ENCODE results near the gene SLC8A1. TPM values are rescaled to one million over a fixed set of nuclear protein-coding genes. Genes with fewer than 3 reads are reported as not detected.

The SLC8A1 gene
- total RNA-seq, 6 donors from 2014 or later: 21.8 to 58.6 (median 25.3) TPM

GRCh38 chr2:40268566-40268965 is 183.3 kb downstream of the SLC8A1 start:
- 84% methylated on average over 2 of the region's 2 CpGs for WGBS, 2 donors
- DNase-seq (no peak), ATAC-seq (ENCODE audit: low FRiP score in 2 of 2) (no peak)
- TF ChIP-seq POLR2AphosphoS5 (IDR thresholded peaks at IDR 0.05) (no peak), POLR2A (IDR thresholded peaks at IDR 0.05) (no peak), EP300 (IDR thresholded peaks at IDR 0.05) (no peak)
- Histone ChIP-seq H3K9me3 (no peaks in the 10 kb centered on the region), H3K27ac (no peak overlapping the region), H3K4me1 (peaks cover 0 to 2% (median 0%) of the 10 kb centered on the region in 4 donors), H3K27me3 (no peaks in the 10 kb centered on the region), H3K4me3 (no peak overlapping the region), H3K36me3 (no peaks in the 10 kb centered on the region)

GRCh38 chr2:40266201-40266600 is 185.7 kb downstream of the SLC8A1 start:
- TF ChIP-seq POLR2A (IDR thresholded peaks at IDR 0.05): no peak
- no peak for TF ChIP-seq CTCF (IDR thresholded peaks at IDR 0.05)
- no peak for TF ChIP-seq POLR2AphosphoS5 (IDR thresholded peaks at IDR 0.05)
- no peak for TF ChIP-seq EP300 (IDR thresholded peaks at IDR 0.05)
- Histone ChIP-seq H3K4me1 (no peaks in the 10 kb centered on the region), H3K27me3 (no peaks in the 10 kb centered on the region), H3K36me3 (no peaks in the 10 kb centered on the region), H3K27ac (no peak overlapping the region), H3K4me3 (no peak overlapping the region), H3K9me3 (no peaks in the 10 kb centered on the region)
- WGBS, 2 donors: 92 to 100% methylated on average over 1 of the region's 1 CpG
- DNase-seq (no peak), ATAC-seq (ENCODE audit: low FRiP score in 2 of 2) (no peak)

- no peak for ATAC-seq (ENCODE audit: low FRiP score in 2 of 2)
- Histone ChIP-seq H3K4me3 (no peak overlapping the region), H3K9me3 (no peaks in the 10 kb centered on the region), H3K4me1 (no peaks in the 10 kb centered on the region), H3K36me3 (no peaks in the 10 kb centered on the region), H3K27ac (no peak overlapping the region), H3K27me3 (no peaks in the 10 kb centered on the region)
- no peak for TF ChIP-seq EP300 (IDR thresholded peaks at IDR 0.05)
- no peak for TF ChIP-seq POLR2AphosphoS5 (IDR thresholded peaks at IDR 0.05)
- no peak for TF ChIP-seq POLR2A (IDR thresholded peaks at IDR 0.05)
- no peak for TF ChIP-seq CTCF (IDR thresholded peaks at IDR 0.05)
- no peak for DNase-seq
Measured at GRCh38 chr2:40265602-40266001, 186.3 kb downstream of the SLC8A1 start.

- no peaks in the 10 kb centered on the region for H3K27me3 ChIP-seq
- DNase-seq: no peak
- TF ChIP-seq POLR2A (IDR thresholded peaks at IDR 0.05) (no peak), POLR2AphosphoS5 (IDR thresholded peaks at IDR 0.05) (no peak), CTCF (IDR thresholded peaks at IDR 0.05) (no peak), EP300 (IDR thresholded peaks at IDR 0.05) (no peak)
- H3K9me3 ChIP-seq: no peaks in the 10 kb centered on the region
- H3K4me3 ChIP-seq: no peak overlapping the region
- ATAC-seq (ENCODE audit: low FRiP score in 2 of 2): no peak
- WGBS, 2 donors: 90 to 91% methylated on average over 2 of the region's 2 CpGs
- no peaks in the 10 kb centered on the region for H3K36me3 ChIP-seq
- no peaks in the 10 kb centered on the region for H3K4me1 ChIP-seq
- H3K27ac ChIP-seq: no peak overlapping the region
Measured at GRCh38 chr2:40261042-40261441, 190.8 kb downstream of the SLC8A1 start.

- H3K36me3 ChIP-seq: no peaks in the 10 kb centered on the region
- no peaks in the 10 kb centered on the region for H3K4me1 ChIP-seq
- TF ChIP-seq EP300 (IDR thresholded peaks at IDR 0.05) (no peak), POLR2AphosphoS5 (IDR thresholded peaks at IDR 0.05) (no peak), CTCF (IDR thresholded peaks at IDR 0.05) (no peak), POLR2A (IDR thresholded peaks at IDR 0.05) (no peak)
- DNase-seq (no peak), ATAC-seq (ENCODE audit: low FRiP score in 2 of 2) (no peak)
- H3K27ac ChIP-seq: no peak overlapping the region
- H3K27me3 ChIP-seq: no peaks in the 10 kb centered on the region
- H3K4me3 ChIP-seq: no peak overlapping the region
- no peaks in the 10 kb centered on the region for H3K9me3 ChIP-seq
- 51 to 59% methylated on average over 2 of the region's 2 CpGs for WGBS, 2 donors
Measured at GRCh38 chr2:40260437-40260836, 191.5 kb downstream of the SLC8A1 start.

All from upper lobe of left lung (tissue), 6 donors.